Measurements from ENCODE around the gene MACO1.

The MACO1 gene

DNA sequence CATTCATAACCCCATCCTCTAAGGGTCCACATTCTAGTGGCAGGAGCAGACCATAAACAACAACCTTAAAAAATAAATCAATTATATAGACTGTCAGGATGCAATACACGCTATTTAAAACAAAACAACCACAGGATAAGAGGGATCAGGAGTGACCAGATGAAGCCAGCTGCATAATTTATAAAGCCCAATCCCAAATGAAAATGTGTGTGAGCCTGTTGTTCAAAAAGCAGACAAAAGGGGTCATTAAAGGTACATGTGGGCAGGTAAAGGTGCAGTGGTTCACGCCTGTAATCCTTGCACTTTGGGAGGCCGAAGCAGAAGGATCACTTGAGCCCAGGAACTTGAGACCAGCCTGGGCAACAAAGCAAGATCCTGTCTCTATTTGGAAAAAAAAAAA, 102.3 kb downstream of the MACO1 start:
- DNase-seq: no peak
- no peak overlapping the region for H3K4me3 ChIP-seq (ENCODE audit: low read depth, low read length)
- H3K36me3 ChIP-seq: no peaks in the 10 kb centered on the region
- no peaks in the 10 kb centered on the region for H3K27me3 ChIP-seq
- TF ChIP-seq, protein P1, sequence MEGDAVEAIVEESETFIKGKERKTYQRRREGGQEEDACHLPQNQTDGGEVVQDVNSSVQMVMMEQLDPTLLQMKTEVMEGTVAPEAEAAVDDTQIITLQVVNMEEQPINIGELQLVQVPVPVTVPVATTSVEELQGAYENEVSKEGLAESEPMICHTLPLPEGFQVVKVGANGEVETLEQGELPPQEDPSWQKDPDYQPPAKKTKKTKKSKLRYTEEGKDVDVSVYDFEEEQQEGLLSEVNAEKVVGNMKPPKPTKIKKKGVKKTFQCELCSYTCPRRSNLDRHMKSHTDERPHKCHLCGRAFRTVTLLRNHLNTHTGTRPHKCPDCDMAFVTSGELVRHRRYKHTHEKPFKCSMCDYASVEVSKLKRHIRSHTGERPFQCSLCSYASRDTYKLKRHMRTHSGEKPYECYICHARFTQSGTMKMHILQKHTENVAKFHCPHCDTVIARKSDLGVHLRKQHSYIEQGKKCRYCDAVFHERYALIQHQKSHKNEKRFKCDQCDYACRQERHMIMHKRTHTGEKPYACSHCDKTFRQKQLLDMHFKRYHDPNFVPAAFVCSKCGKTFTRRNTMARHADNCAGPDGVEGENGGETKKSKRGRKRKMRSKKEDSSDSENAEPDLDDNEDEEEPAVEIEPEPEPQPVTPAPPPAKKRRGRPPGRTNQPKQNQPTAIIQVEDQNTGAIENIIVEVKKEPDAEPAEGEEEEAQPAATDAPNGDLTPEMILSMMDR (IDR thresholded peaks at IDR 0.05; ENCODE audit: low read depth, low read length): no peak
- H3K9me3 ChIP-seq: no peaks in the 10 kb centered on the region
- H3K4me1 ChIP-seq: no peaks in the 10 kb centered on the region

DNA sequence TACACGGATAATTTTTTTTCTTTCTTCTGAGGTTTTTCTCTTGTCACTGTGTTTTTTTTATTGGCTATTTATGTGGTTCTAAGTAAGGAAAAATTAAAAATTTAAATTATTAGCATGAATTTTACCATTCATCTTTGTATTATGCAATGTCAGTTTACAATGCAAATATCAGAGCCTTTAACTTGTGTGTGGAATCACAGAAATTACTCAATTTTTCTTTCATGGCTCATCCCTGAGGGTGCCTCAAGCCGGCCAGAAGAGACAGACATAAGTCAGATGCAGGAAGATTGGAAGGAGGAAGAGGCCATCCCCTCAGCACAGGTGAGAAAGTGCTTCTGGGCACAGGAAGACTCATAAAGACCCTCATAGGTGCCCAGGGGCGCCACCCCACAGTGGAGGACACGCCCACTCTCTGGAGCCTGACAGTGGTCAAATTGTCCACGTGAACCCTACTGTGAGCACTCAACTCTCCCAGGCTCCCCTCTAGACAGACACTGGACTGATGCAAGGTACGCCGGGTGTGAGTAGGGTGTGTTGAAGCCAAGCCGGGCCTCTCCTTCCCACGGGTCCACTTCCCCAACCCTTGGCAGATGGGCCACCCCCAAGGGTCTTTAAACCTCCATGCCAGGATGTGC, 103.2 kb downstream of the MACO1 start:
- Histone ChIP-seq H3K4me1 (no peaks in the 10 kb centered on the region), H3K27me3 (no peaks in the 10 kb centered on the region), H3K9me3 (no peaks in the 10 kb centered on the region), H3K4me3 (ENCODE audit: low read depth, low read length) (no peak overlapping the region), H3K36me3 (no peaks in the 10 kb centered on the region)
- TF ChIP-seq, protein P1 (IDR thresholded peaks at IDR 0.05; ENCODE audit: low read depth, low read length): no peak
- no peak for DNase-seq

GRCh38 chr1:25534410-25534788, 103.7 kb downstream of the MACO1 start:
- Histone ChIP-seq H3K9me3 (no peaks in the 10 kb centered on the region), H3K36me3 (no peaks in the 10 kb centered on the region), H3K27me3 (no peaks in the 10 kb centered on the region), H3K4me3 (ENCODE audit: low read depth, low read length) (no peak overlapping the region), H3K4me1 (no peaks in the 10 kb centered on the region)
- TF ChIP-seq, protein P1 (IDR thresholded peaks at IDR 0.05; ENCODE audit: low read depth, low read length): no peak
- no peak for DNase-seq

GRCh38 chr1:25536124-25536523, 105.4 kb downstream of the MACO1 start:
- DNase-seq: no peak
- Histone ChIP-seq H3K27me3 (no peaks in the 10 kb centered on the region), H3K4me3 (ENCODE audit: low read depth, low read length) (no peak overlapping the region), H3K36me3 (no peaks in the 10 kb centered on the region), H3K9me3 (no peaks in the 10 kb centered on the region), H3K4me1 (no peaks in the 10 kb centered on the region)
- TF ChIP-seq, protein P1 (IDR thresholded peaks at IDR 0.05; ENCODE audit: low read depth, low read length): no peak

DNA sequence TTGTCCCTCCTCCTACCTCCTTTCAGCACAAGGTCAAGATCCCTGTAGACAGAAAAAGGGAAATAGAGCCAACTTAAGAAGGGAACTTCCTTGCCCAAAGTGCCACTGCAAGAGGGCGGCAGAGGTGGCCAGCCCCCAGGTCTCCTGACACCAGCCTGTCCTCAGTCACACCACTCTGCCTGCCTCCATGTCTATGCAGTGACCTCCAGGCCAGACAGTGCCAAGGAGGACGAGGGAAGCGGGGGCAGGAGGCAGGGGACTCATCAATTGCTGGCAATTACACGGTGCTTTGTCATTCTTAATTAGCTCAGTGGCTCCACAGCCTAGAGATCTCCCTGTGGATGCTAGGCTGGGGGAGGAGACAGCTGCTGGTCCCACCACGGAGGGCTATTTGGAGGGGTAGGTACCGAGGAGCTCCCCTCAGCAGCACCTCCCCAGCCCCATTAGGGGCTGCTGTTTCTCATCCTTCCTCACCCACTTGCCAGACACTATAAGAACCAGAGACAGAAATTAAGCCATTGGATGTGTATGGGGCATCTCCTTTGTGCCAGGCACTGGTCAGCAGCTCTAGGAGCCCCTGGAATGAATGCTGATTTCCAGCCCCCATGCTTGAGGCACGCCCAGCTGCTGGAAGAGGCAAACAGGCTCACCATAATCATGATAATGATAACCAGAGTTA, 106.6 kb downstream of the MACO1 start:
- H3K9me3 ChIP-seq: no peaks in the 10 kb centered on the region
- H3K4me3 ChIP-seq (ENCODE audit: low read depth, low read length): no peak overlapping the region
- TF ChIP-seq, protein P1 (IDR thresholded peaks at IDR 0.05; ENCODE audit: low read depth, low read length): no peak
- no peaks in the 10 kb centered on the region for H3K27me3 ChIP-seq
- H3K4me1 ChIP-seq: no peaks in the 10 kb centered on the region
- no peaks in the 10 kb centered on the region for H3K36me3 ChIP-seq
- no peak for DNase-seq

GRCh38 chr1:25538191-25538767, 107.6 kb downstream of the MACO1 start:
- H3K27me3 ChIP-seq: no peaks in the 10 kb centered on the region
- TF ChIP-seq, protein P1 (IDR thresholded peaks at IDR 0.05; ENCODE audit: low read depth, low read length): no peak
- no peak for DNase-seq
- no peaks in the 10 kb centered on the region for H3K36me3 ChIP-seq
- no peaks in the 10 kb centered on the region for H3K4me1 ChIP-seq
- H3K9me3 ChIP-seq: no peaks in the 10 kb centered on the region
- no peak overlapping the region for H3K4me3 ChIP-seq (ENCODE audit: low read depth, low read length)

All from BE2C (cell line).